Tongue (tissue), 2 donors: ENCODE measurements around the gene CASP6. TPM values are rescaled to one million over a fixed set of nuclear protein-coding genes. Genes with fewer than 3 reads are reported as not detected.
"Not testable (repeated sequence)": the region's sequence is repeated elsewhere in the genome, so short reads cannot be mapped to it uniquely, and the experiment has no call there.

Source experiments
- DNase-seq: peaks from one replicate; pipeline ENCODE4 v3.0.0-alpha.2; 2015
- total RNA-seq: library from RNA; depleted of rRNA; stranded (reverse); fragments of >200 nt; gene quantifications from one replicate; pipeline ENCODE4 v1.2.3, GENCODE V29; 2014

Gene CASP6
- total RNA-seq, 1 donor from 2014 or later: 18.4 TPM

GRCh38 chr4:109719604-109720003 lies 16.4 kb upstream of the CASP6 start:
- DNase-seq: no peak

GRCh38 chr4:109718759-109719158 lies 15.5 kb upstream of the CASP6 start:
- no peak for DNase-seq

- no peak for DNase-seq
Measured at GRCh38 chr4:109713500-109713899, 10.3 kb upstream of the CASP6 start.

- no peak for DNase-seq
Measured at GRCh38 chr4:109708990-109709389, 5.7 kb upstream of the CASP6 start.

- DNase-seq: no peak
Measured at GRCh38 chr4:109708435-109708834, 5.2 kb upstream of the CASP6 start.

- peak; percentile 59 for DNase-seq
Measured at GRCh38 chr4:109703664-109704361, 568 bp upstream of the CASP6 start.

- no peak for DNase-seq
Measured at GRCh38 chr4:109701566-109702410, 1.5 kb downstream of the CASP6 start.

GRCh38 chr4:109699553-109700225 lies 3.6 kb downstream of the CASP6 start:
- DNase-seq: peak; percentile 5

GRCh38 chr4:109698656-109699055 lies 4.6 kb downstream of the CASP6 start:
- no peak for DNase-seq

- DNase-seq: no peak
Measured at GRCh38 chr4:109691411-109691920, 11.8 kb downstream of the CASP6 start.

- no peak for DNase-seq
Measured at GRCh38 chr4:109690690-109691410, 12.4 kb downstream of the CASP6 start.

GRCh38 chr4:109684727-109685126 lies 18.5 kb downstream of the CASP6 start:
- no peak for DNase-seq

GRCh38 chr4:109683621-109684253 lies 19.5 kb downstream of the CASP6 start:
- DNase-seq: no peak

- no peak for DNase-seq
Measured at GRCh38 chr4:109682875-109683274, 20.4 kb downstream of the CASP6 start.

GRCh38 chr4:109678925-109679324 lies 24.3 kb downstream of the CASP6 start:
- not testable (repeated sequence) for DNase-seq

GRCh38 chr4:109678472-109678871 lies 24.8 kb downstream of the CASP6 start:
- not testable (repeated sequence) for DNase-seq

GRCh38 chr4:109676886-109677285 lies 26.4 kb downstream of the CASP6 start:
- no peak for DNase-seq

GRCh38 chr4:109675843-109676242 lies 27.4 kb downstream of the CASP6 start:
- no peak for DNase-seq

GRCh38 chr4:109675181-109675580 lies 28.1 kb downstream of the CASP6 start:
- DNase-seq: no peak

- no peak for DNase-seq
Measured at GRCh38 chr4:109673303-109673702, 29.9 kb downstream of the CASP6 start.

GRCh38 chr4:109672169-109672930 lies 30.9 kb downstream of the CASP6 start:
- DNase-seq: no peak
